Astrocyte of the spinal cord (primary cell): ENCODE data around the gene SNPH.

Source experiments
- DNase-seq: peaks from one replicate; pipeline ENCODE4 v3.0.0; 2011; ENCODE audit warnings: low read depth, low spot score
- H3K4me3 ChIP-seq: 2 replicates; pipeline ENCODE4 v1.5.1; 2011; ENCODE audit warnings: low read depth, mild to moderate bottlenecking, low read length, moderate library complexity
- CTCF ChIP-seq: IDR thresholded peaks from 2 replicates; pipeline ENCODE4 v1.5.1; 2012; ENCODE audit warnings: low read depth, mild to moderate bottlenecking, low read length, inconsistent platforms
- in situ Hi-C: cut with HindIII; loops from 2 replicates; pipeline ENCODE4 v1.10.0; 2017; ENCODE audit warnings: low sequenced_read_pairs

The SNPH gene

GRCh38 chr20:1294497-1294896 is 28.4 kb downstream of the SNPH start:
- no peak for DNase-seq
- in situ Hi-C loops, result no loop called here
- no peak overlapping the region for H3K4me3 ChIP-seq
- no peak for TF ChIP-seq CTCF

GRCh38 chr20:1295276-1295930 is 29.3 kb downstream of the SNPH start:
- TF ChIP-seq CTCF, result no peak
- DNase-seq, result no peak
- no peak overlapping the region for H3K4me3 ChIP-seq
- in situ Hi-C loops, result no loop called here

DNA sequence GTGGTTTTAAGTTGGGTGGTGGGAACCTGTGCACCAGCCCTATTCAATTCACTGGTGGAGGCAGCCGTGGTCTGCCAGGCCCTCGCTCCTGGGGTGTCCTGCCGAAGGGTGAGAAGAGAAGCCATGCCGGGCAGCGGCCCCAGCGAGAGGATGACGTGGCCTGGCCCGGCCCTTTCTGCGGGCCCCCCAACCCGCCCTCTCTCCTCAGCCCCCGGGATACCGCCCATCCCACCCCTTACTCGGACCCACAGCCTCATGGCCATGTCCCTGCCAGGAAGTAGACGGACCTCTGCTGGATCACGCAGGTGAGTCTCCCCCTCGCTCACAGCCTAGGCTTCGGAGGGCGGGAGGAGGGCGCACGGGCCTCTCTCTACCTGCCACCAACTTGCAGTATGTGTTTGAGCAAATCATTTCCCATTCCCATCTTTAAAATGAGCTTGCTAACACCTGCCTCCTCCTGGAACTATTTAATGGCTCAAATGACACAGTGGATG is 30.1 kb downstream of the SNPH start:
- no peak for DNase-seq
- no peak overlapping the region for H3K4me3 ChIP-seq
- TF ChIP-seq CTCF, result no peak
- in situ Hi-C loops, result no loop called here

DNA sequence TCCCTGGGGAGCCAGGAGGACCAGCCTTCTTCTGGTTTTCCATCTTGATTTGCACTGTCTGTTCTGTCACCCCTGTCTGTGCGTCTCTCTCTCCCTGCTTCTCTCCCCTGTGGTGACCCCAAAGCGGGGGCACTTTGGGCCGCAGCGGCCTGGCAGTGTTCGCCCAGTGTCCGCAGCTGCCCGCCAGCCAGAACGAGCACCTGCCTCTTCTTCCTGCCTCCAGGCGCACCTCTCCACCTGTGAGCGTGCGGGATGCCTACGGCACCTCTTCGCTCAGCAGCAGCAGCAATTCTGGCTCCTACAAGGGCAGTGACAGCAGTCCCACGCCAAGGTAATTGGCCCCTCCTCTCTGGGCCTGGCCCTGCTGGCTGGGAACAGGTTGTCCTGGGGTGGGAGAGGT is 30.8 kb downstream of the SNPH start:
- in situ Hi-C loops, result no loop called here
- no peak for DNase-seq
- no peak for TF ChIP-seq CTCF
- H3K4me3 ChIP-seq, result no peak overlapping the region

DNA sequence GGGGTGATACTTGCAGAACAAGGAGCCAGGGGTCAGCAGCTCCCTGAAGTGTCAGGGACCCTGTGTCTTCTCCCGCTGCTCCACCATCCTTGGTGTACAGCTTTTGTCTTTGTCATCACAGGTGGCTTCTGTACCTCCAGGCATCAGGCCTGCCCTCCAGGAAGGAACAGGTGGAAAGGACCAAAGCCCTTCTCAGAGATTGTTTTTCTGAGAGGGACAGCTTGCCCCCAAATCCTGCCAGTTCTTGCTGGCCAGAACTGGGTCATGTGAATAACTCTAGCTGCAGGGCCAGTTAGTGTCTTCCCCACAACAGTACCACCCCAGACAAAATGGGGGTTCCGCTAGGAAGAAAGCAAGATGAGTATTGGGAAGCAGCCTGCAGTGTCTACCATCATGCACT is 31.4 kb downstream of the SNPH start:
- in situ Hi-C loops, result no loop called here
- H3K4me3 ChIP-seq, result no peak overlapping the region
- no peak for DNase-seq
- TF ChIP-seq CTCF, result no peak

- H3K4me3 ChIP-seq, result no peak overlapping the region
- in situ Hi-C loops, result no loop called here
- TF ChIP-seq CTCF, result no peak
- DNase-seq, result no peak
Observed at GRCh38 chr20:1298166-1298565, 32.1 kb downstream of the SNPH start.
